DMS79 (cell line): ENCODE results near the gene TSPAN9.
A peak's percentile ranks its signal among the peaks of the same experiment; 100 is the strongest.

ENCODE experiments used
- DNase-seq: peaks from one replicate; lab custom pipeline; 2025; lab: John Stamatoyannopoulos, UW

The TSPAN9 gene

DNA sequence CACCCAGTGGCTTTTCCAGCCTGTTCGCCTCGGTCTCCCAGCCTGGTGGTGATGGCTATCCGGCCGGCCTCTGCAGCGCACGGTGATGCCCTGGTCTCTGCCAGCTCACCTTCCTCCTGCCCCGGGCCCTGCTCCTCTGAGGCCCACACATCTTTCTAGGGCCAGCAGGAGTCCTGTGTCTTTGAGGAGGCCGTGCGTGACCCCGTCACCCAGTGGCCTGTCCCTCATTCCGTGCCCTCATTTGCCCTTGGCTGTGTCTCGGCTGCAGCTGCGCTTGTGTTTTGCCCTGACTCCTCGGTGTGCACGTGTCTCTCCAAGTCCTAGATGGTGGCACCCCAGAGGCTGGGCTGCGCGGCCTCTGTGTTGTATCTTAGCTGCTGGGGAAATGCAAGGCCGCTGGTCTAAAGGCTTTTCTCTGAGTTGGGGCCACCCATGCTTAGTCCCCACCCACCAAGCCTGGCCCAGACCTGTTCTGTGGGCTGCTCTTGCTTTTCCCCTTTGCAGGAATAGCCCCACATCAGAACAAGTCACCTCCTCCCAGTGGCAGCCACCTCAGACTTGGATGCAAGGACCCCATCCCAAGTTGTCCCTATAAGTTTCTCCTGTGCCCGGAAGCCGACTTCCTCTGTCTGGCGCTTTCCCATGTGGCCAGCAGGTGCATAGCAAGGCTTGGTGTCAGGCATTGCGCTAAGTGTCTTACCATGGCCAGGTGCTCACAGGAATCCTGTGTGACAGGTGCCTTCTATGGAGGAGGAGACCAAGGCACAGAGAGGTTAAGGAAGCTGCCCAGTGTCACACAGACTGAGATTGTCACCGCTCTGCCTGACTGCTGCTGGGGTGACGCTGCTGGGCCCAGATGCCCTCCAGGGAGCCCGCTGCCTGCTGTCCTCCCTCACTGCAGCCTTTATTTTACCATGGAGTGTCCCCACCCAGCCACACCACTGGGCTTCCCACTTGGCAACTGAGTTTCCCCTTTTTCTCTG lies 64.5 kb downstream of the TSPAN9 start:
- DNase-seq, result no peak

DNA sequence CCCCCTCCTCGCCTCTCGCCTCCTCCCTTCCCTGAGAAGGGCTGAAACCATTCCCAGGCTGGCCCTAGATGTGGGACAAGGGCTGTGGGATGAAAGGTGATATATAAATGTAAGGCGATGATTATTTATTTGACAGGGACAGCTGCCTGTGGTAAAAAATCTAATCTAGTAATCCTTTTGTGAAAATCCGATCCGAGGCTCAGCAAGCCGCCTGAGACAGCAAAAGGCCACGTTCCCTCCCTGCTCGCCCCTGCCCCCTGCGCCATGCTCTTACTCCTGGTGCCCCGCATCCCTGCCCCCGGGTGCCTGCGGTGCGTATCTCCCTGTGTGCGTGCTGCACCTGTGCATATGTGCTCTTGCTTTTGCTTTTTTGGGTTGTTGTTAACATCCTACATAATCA lies 65.2 kb downstream of the TSPAN9 start:
- DNase-seq, result no peak

DNA sequence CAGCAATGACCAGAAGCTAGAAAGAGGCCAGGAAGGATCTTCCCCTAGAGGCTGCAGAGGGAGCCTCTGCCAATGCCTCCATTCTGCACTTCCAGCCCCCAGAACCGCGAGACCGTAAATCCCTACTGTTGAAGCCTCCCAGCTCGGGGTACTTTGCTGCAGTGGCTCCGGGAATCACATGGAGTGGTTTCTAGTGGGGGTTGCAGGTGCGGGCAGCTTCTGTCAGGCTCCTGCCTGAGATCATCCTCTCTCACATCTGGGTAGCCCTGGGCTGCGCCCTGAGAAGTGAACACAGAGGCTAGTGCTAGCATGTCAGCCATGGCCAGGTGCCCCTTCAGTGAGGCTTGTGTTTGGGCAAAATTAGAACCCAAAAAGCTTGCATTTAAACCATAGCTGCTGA lies 67.3 kb downstream of the TSPAN9 start:
- no peak for DNase-seq

DNA sequence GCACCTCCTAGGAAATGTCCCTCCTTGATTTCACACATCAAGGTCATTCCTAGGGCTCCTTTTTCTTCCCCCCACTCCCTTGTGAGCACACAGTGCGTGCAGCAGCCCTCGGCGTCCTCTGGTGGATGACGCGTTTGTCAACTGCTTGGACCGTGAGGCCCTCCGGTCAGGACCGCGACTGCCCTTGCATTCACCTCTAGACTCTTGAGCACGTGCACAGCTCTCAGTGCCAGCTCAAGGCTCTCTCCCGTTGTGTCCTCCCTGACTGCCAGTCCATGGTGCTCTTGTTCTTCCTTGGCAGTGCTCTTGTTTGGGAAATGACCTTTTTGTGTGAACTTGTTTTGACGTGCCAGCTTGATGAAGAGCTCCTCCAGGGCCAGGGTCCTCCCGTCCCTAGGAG lies 67.9 kb downstream of the TSPAN9 start:
- DNase-seq, result no peak

DNA sequence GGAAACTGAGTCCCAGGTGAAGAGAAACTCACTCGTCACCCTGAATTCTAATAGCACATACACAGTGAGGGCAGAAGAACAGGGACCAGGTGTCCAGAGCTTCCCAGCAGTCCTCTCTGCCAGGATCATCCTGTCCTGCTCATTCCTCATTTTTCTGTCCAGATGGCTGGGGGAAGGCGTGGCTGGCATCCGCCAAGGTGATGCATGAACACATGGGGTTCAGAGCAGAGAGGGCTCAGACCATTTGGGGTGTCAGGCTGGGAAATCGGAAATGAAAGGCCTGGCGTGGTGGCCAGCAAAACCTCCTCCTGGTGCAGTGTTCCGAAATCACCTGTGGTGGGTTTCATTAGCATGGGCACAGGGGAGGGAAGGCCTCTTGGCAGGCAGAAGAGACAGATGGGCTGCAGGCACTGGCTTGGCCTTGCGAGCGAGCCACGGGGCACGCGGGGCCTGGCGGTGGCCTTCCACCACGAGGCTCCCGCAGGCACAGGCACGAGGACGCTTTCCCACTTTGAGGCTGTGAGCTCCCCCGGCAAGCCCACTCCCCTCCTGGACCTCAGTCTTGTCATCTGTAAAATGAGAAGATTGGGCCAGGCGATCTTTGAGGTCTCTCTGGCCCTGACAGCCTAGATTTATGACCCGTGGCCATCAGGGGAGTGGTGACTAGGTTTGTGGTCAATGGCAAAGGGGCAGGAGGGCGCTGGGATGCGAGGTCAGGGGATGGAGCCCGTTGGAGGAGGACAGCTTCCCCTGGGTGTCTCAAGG lies 68.5 kb downstream of the TSPAN9 start:
- DNase-seq, result no peak

DNA sequence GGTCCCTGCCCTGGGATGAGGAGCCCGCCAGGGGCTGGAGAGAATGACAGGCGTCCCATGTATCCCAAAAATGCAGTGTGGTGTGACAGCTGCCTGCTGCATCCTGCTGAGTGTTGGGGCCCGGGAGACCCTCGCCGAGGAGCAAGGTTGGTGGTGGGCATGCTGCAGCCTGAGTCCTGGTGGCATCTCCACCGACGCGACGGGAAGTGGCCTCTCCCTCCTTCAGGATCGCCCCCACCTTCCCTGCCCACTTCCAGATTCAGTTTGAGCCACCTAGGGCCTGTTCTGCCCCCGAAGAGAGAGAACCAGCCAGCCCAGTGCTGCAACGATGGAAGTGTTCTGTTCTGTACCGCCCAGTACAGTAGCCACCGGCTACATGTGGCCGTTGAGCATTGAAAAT lies 70.1 kb downstream of the TSPAN9 start:
- DNase-seq, result no peak

DNA sequence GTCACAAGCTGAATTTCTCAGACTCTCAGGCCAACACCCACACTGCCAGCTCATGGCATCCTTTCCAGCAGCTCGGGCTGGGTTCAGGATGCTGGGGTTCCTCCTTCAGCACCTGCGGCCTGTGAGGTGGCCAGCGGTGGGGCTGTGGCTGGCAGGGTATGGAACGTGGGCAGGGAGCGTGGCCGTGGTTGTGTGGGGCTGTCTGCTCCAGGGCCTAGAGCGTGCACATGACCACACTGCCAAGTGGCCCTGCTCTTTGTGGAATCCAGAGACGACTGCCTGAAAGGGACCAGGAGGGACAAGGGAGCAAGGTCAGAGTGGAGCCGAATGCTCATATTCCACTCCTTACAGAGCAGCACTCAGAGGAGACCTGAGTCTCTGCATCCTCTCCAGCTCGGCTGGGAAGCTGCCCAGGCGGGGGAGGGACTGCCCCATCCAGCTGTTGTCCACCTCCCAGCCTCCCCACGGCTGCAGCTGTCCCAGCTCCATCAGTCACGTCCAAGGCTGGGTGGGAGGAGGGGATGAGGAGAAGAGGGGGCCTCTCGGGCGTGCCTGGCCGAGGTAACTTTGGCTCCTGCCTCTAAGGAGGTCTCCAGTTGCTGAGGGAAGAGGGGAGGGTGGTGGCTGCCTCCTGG lies 71.3 kb downstream of the TSPAN9 start:
- no peak for DNase-seq

DNA sequence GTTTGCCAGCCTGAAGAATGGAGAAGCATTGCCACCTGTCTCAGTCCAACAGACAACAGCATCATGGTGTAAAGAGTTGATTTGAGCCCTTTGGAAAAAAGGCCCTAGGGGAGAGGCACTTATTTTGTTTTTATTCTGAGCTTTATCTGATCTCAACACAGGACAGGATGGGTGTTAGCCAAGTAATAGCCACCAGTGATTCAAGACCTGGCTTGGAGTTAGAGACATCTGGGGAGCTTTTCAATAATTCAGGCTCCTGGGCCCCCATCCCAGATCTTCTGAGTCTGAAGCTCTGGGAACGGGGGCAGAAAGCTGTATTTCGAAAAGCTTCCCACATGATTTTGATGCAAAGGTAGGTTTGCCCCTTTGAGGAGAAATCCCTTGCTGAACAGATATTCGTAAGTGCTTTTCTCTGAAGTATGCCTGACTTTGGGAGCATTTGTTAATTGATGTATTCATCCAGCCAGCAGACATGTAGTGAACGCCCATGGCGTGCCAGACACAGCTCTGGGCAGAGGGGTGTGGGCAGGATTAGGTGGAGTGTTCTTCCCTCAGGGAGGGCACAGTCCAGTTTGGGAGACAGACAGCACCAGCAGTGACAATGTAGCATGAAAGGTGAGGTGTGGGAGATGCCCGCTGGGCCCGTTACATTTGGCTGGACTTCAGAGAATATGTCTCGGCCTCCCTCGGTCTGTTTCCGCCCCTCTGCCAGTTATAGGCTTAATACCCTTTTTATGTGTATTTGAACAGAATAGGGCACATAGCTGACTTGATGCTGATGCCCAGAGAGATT lies 72.5 kb downstream of the TSPAN9 start:
- no peak for DNase-seq

DNA sequence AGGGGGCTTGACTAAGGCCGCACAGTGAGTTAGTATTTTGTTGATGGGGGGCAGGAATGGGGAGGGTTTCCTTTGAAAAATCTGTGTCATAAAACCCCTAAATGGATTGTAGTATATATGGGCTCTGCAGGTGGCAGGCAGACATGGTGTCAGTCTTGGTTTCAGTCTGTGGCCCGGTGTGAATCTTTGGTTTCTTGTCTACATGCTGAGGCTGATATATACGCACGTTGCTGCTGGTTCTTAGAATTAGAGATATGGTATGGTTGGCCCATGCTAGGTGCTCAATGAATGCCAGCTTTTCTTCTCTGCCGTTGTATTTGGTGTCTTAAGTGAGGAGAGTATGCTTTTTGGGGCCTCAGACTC lies 73.1 kb downstream of the TSPAN9 start:
- no peak for DNase-seq

DNA sequence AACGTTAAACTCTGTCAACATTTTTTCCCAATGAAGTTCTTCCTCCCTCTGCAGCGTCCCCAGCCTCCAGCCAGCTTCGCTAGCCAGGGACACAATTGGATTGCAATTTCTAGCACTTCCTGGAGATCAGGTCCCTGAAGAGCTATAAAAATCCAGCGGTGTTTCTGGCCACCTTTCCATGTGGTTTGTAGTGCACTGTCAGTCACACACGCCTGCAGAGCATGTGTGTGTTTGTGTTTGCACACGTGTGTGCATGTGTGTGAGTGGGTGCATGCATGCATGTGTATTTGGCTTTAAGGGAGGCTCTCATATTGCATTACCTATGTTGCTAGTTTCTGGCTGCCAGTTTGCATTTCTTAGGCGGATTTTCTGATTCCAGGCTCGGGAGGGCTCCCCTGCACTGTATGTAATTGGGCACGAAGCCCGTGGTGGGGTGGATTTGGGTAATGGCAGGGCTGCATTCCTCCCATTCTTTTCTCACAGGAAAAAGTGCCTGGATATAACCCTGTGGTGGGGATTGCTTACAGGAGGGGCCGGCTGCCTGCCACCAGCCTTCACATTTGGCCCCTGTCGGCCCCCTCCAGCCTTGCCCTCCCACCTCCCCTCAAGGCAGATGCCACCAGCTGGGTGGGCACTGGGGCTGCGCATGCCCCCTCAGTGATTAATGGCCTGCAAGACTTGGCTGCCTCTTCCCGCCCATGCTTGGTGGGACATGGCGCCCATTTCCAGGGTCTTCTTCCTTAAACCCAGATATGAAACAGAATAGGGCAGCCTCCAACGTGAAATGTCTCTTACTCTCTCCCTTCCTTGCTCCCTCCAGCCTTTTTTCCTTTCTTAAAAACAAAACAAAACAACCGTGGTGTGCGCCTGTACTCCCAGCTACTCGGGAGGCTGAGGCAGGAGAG lies 74.0 kb downstream of the TSPAN9 start:
- DNase-seq, result peak; percentile 5

DNA sequence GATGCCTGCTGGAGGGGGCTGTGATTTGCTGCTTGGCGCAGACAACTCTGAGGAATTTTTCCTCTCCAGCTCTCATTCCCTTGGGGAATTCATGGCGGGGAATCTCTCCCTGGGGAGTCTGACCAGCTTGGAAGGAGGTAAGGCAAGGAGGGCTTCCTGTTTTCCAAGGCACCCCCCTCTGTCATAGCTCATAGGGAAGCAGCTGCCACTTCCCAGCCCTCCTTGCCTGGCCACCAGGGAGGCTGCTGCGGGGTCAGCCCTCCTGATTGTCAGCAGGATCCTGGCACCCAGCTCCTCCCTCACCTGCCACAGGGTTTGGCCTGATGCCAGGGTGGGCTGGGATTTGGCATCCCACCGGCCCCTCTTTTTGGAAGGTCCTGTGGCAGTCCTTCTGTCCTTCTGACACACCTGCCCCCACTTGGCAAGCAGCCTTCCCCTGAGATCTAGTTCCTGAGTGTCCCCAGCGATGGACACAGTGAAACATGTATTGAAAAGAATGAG lies 74.9 kb downstream of the TSPAN9 start:
- peak; percentile 42 for DNase-seq

DNA sequence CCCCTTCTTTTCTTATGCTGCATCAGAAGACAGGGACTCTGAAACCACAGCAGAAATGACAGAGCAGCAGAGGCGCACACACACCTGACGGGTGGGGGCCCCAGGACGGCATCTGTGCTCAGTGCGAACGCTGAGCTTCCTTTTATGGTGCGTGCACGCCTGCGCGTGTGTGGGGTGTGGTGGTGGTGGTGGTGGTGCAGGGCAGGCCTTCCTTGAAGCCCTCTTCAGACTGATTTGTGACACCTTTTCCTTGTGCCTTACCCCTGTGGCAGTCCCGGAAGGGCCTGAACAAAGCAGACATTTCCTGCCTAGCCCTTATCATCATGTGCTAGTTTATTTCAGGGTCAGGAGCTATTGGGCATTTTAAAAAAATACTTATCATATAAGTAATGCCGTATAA lies 75.7 kb downstream of the TSPAN9 start:
- peak; percentile 4 for DNase-seq

DNA sequence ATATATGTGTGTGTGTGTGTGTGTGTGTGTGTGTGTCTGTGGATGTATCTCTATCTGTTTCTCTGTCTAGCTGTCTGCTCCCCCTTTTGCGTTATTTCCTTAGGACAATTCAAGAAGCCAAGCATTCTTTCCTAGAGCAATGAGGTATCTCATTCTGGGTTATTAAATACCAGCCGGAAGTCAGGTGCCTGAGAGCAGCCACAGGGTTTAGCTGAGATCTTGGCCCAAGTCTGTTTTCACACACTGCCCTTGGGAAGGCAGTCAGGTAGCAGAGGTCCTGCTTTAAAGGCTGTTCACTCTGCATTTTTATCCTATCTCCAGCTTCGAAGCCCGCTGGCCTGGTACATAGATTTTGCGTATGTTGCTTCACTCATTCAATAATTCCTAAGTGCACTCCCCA lies 76.8 kb downstream of the TSPAN9 start:
- DNase-seq, result no peak

DNA sequence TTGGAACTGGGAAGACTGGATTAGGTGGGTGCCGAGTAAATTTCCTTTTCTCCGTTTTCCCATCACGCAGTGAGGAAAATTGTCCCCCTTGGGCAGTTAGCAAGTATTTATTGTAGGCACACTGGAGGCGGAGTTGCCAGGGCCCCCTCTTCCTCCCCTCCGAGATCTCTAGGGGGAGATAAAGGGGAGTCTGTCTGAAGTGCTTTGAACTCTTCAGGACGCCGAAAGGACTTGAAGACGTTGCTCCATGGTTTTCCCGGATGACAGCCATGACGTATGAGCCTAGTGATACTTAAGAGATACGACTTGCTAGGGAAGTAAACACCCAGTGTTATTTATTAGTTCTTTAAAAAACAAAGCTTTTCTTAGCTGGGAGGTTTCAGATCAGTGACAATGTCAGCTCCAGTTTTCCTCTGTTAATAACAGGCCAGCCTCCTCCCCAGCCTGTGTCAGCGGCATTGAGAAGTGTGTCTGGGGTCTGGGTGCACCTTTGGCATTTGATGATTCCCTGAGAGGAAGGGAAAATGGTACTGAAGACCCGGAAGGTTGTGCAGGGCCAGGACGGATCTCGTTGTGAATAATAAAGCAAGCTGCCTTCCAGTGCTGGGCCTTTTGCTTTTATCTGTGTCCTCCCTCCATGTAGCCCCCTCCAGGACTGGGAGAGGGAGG lies 78.7 kb downstream of the TSPAN9 start:
- no peak for DNase-seq

DNA sequence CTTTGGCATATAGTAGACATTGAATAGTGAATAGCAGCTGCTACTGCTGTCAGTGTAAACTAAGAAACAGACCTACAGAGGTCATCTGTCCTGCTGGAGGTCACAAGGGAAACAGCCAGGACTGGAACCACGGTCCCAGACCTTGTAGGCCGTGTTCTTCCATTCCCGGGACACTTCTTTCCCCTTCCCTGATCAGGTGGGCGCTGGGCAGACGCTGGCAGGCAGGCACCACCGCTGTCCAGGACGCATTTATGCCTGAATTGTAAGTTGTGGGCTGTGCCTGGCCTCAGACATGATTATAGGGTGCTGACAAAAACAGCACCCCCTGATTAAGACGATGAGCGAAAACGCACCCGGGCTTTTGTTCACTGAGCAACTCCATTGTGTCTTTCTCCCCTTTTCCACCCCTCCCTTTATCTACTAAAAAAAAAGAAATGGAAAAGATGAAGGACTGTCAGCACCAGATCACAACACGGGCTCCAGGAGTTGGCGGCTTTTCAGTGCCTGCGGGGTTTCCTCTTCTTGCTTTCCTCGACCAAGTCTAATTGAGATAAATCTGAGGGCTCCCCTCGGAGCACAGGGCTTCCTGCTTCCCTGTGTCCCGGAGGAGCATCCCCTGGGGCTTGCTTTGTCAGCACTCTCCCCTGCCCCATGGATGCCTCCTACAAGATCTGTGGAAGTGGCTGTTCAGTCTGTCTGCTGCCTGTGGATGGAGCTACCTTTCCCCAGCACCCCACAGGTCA lies 80.6 kb downstream of the TSPAN9 start:
- no peak for DNase-seq

DNA sequence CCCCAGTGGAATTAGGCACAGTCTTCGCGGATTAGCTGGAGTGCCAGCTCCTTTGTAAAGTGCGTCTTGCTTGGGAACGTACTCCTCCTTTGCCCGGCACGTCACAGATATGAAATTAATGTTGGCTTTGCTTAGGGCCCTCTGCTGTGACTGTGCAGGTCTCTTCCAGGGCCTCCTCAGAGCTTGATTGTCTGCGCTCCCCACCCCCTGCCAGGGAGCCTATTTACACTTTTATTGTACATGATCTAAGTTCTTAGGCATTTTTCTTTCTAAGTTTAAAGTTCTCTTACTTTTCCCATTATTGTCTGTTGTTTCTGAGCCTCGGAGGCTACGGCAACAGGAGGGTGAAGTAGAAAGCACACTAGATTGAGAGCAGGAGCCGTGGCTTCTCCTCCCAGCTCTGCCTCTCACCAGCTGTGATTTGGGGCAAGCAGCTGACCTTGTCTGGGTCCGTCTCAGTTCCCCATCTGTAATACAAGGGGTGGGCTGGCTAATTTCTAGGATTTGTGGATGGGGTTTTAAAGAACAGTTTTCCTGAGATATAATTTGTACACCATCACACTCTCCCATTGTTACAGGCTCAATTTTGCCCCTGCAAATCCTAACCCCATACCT lies 81.8 kb downstream of the TSPAN9 start:
- DNase-seq, result peak; percentile 39

DNA sequence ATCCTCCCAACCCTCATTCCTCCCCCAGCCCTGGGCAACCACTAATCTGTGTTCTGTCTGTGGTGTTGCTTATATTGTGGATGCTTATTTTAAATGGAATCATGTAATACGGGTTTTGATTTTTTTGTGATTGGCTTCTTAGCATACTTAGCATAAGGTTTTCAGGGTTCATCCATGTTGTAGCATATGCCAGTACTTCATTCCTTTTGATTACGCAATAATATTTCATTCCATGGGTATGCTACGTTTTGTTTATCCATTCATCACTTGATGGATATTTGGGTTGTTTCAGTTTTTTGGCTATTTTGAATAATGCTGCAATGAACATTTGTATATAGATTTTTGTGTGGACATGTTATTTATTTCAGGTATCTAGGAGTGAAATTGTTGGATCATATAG lies 82.9 kb downstream of the TSPAN9 start:
- DNase-seq, result no peak

DNA sequence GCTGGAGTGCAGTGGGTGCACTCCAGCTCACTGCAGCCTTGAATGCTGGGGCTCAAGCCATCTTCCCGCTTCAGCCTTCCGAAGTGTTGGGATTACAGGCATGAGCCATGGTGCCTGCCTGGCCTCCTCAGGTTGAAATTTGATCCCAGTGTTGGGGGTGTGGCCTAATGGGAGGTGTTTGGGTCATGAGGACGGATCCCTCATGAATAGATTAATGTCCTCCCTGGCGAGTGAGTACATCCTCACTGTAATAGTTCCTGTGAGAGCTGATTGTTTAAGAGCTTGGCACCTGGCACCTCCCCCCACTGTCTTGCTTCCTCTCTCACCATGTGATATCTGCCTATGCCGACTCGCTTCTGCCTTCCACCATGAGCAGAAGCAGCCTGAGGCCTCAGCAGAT lies 84.7 kb downstream of the TSPAN9 start:
- no peak for DNase-seq
